Measurements from ENCODE around the gene MLX.
A peak's percentile ranks its signal among the peaks of the same experiment; 100 is the strongest.
"Not testable (repeated sequence)": the region's sequence is repeated elsewhere in the genome, so short reads cannot be mapped to it uniquely, and the experiment has no call there.

MLX gene

DNA sequence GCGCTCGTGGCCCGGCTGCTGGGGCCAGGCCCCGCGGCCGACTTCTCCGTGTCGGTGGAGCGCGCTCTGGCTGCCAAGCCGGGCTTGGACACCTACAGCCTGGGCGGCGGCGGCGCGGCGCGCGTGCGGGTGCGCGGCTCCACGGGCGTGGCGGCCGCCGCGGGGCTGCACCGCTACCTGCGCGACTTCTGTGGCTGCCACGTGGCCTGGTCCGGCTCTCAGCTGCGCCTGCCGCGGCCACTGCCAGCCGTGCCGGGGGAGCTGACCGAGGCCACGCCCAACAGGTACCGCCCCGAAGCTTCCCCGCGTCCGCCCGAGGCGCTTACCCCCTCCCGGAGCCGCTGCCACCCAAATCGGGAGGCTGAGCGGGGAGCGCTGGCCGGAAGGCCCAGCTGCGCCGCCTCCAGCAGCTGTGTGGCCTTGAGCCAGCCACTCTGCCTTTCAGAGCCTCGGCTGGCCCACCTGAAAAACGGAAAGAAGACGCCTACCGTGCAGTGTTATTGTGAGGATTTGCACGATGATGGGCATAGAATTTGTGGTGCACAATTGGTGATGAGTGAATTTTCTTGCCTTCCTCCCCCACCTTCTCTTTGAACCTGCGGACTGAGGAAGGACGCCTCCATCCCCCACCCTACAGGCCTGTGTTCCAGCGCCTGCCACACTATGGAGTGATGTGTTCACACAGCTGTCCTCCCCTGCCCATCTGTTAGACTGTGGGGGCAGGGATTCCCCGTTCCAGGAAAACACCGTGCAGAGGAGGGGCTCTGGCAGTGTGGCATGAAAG lies 30.3 kb upstream of the MLX start:
- peak; percentile 52 to 56 for DNase-seq

- DNase-seq, result no peak
Observed at GRCh38 chr17:42537156-42537805, 29.6 kb upstream of the MLX start.

GRCh38 chr17:42537826-42538451 lies 29.0 kb upstream of the MLX start:
- DNase-seq, result no peak

- no peak for DNase-seq
Observed at GRCh38 chr17:42538482-42538881, 28.4 kb upstream of the MLX start.

DNA sequence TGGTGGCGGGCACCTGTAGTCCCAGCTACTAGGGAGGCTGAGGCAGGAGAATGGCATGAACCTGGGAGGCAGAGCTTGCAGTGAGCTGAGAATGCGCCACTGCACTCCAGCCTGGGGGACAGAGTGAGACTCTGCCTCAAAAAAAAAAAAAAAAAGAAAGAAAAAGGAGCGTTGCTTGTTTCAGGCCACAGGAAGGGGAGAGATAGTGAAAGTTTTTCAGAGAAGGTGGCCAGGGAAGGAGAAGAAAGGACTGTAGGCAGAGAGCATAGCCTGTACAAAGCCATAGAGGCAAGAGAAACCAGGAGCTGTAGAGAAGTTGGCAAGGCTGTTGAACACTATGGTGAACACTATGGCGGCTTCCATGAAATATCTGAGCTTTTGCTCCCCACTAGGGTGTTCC lies 26.3 kb upstream of the MLX start:
- DNase-seq, result not testable (repeated sequence)

GRCh38 chr17:42541041-42541833 lies 25.7 kb upstream of the MLX start:
- peak in 1 of 2 experiments; percentile 21 for DNase-seq

GRCh38 chr17:42543190-42544079 lies 23.5 kb upstream of the MLX start:
- no peak for DNase-seq

GRCh38 chr17:42544874-42545283 lies 22.0 kb upstream of the MLX start:
- no peak for DNase-seq

DNA sequence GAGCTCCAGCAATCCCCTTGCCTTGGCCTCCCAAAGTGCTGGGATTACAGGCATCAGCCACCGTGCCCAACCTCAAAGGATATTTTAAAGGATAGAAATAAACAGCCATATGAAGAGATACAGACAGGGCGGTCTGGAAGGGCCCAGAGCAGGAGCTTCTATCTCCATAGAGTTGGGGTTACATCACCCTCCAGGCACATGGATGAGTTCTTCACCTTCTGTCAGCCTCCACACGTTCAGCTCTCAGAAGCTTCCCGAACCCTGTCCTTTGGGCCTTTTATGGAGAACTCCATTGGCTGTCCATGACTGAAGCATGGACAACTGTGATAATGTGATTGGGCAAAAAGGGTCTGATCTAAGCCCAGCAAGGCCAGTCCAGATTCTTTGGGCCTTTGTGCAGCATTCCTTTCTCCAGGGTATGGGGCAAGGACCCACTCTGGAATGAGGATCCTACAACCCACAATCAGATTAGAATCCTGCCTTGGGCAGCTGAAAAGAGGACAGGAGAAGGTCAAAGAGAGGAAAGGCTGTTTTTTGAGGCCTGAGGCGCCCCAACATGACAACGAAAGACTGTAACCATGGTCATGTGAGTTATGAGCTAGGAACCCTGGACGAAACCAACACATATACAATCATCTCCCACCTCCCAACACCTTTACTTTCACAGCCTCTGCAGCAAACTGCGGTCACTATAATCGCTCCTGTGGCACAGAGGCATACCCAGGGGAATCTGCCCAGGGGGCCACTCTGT lies 21.0 kb upstream of the MLX start:
- DNase-seq, result not testable (repeated sequence)

DNA sequence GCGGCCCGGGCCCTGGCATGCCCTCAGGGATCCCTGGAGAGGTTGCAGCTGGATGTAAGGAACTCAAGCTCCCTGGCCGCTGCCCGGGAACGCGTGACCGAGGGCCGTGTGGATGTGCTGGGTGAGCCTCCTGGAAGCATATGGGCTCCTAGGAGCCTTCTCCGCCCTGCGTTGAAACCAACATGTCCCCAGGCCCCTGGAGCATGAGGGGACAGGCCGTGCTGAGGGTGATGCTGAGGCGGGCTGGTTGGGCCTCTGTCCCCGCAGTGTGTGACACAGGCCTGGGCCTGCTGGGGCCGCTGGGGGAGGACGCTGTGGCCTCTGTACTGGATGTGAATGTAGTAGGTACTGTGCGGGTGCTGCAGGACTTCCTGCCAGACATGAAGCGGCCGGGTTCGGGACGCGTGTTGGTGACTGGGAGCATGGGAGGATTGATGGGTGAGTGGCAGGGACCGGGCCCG lies 19.9 kb upstream of the MLX start:
- no peak for DNase-seq

DNA sequence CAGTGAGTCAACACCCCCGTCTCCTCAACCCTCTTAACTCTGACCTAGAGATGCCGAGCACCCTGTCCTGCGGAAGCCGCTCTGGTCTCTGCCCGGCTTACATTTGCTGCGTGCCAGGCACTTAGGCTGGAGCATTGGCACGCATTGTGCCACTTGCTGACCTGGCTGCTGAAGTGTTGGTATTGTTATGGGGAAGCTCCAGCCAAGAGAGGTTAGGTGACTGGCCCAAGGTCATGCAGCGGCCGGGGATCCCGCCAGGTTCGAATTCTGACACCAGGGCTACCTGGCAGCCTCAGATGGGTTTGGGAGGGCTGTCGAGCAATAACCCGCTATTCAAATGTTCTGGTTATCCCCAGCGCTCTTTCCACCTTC lies 19.2 kb upstream of the MLX start:
- no peak for DNase-seq

GRCh38 chr17:42548070-42548837 lies 18.6 kb upstream of the MLX start:
- DNase-seq, result peak; percentile 79

GRCh38 chr17:42548993-42549755 lies 17.7 kb upstream of the MLX start:
- DNase-seq, result no peak

GRCh38 chr17:42552736-42553135 lies 14.2 kb upstream of the MLX start, which contains the start of gene HSD17B1:
Gene HSD17B1, plus strand, starts transcription at chr17:42552923. Its CDS starts 11 bp downstream, at chr17:42552934.
- DNase-seq, result not testable (repeated sequence)

DNA sequence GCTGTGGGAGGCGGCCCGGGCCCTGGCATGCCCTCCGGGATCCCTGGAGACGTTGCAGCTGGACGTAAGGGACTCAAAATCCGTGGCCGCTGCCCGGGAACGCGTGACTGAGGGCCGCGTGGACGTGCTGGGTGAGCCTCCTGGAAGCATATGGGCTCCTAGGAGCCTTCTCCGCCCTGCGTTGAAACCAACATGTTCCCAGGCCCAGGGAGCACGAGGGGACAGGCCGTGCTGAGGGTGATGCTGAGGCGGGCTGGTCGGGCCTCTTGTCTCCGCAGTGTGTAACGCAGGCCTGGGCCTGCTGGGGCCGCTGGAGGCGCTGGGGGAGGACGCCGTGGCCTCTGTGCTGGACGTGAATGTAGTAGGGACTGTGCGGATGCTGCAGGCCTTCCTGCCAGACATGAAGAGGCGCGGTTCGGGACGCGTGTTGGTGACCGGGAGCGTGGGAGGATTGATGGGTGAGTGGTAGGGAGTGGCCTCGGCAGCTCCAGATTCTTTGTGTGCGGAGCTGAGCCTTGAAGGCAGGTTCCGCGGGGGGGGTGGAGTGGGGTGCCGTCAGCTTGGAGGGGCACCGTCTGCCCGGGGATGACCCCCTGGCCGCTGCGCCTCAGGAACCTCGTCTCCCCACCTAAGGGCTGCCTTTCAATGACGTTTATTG lies 13.6 kb upstream of the MLX start:
- no peak for DNase-seq

DNA sequence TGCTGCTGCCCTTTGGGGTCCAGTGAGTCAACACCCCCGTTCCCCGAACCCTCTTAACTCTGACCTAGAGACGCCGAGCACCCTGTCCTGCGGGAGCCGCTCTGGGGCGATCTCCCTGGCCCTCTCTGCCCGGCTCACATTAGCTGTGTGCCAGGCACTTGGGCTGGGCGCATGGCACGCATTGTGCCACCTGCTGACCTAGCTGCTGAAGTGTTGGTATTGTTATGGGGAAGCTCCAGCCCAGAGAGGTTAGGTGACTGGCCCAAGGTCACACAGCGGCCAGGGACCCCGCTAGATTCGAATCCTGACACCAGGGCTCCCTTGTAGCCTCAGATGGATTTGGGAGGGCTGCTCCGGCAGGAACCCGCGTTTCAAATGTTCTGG lies 13.0 kb upstream of the MLX start:
- no peak for DNase-seq

DNA sequence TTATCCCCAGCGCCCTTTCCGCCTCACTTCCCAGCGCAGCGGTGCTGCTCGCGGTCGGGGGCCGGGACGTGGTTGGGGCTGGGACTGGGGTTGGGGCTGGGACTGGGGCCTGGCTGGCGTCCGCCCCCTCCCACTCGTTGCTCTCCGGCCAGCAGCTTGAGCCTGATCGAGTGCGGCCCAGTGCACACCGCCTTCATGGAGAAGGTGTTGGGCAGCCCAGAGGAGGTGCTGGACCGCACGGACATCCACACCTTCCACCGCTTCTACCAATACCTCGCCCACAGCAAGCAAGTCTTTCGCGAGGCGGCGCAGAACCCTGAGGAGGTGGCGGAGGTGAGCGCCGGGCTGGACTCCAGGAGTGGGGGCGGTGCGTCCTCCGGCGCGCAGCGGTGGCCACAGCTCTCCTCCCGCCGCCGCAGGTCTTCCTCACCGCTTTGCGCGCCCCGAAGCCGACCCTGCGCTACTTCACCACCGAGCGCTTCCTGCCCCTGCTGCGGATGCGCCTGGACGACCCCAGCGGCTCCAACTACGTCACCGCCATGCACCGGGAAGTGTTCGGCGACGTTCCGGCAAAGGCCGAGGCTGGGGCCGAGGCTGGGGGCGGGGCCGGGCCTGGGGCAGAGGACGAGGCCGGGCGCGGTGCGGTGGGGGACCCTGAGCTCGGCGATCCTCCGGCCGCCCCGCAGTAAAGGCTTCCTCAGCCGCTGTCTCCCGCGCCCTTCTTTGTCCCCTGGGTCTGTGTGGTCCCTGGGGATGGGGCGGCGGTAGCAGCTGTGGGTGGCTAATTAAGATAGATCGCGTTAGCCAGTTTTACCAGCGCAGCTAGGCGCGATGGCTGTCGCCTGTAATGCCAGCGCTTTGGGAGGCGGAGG lies 12.4 kb upstream of the MLX start:
- DNase-seq, result peak; percentile 46 to 54

DNA sequence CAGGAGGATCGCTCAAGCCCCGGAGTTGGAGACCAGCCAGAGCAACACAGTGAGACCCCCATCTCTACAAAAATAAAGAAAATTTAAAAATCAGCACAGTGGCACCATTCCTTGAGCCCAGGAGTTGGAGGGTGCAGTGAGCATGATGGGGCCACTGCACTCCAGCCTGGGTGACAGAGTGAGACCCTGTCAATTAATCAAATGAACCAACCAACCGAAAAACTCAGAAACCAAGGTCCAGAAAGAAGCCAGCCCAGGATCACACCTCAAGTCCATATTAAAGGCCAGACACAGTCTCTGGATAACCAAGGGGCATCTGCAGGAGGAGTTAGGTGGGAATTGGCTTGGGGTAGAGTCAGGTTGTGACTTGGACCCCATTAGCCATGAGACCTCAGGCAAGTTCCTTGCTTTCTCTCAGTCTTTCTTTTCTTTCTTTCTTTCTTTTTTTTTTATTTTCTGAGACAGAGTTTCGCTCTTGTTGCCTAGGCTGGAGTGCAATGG lies 11.7 kb upstream of the MLX start:
- no peak for DNase-seq
